Stimulated activated effector memory CD8-positive, alpha-beta T cell treated with anti-CD3 and anti-CD28 coated beads, Interleukin-12 subunit alpha, Interleukin-12 subunit beta, amount 100 ng/mL, for 72 hours (primary cell): Measurements from ENCODE around the gene TRMT112.

Experiments
- ATAC-seq: fragments of 150-1000 bp; cut with Tn5 transposase; 2 replicates; pipeline ENCODE4 v1.10.0; 2021
- DNase-seq, 2 donors: peaks; one replicate each; pipeline ENCODE4 v3.0.0; 2021 to 2022; ENCODE audit warnings: low spot score in 2 of 2
- H3K27ac Mint-ChIP-seq: one replicate; pipeline ENCODE4 v1.8.0; 2022; ENCODE audit warnings: mild to moderate bottlenecking, mixed read lengths
- H3K36me3 Mint-ChIP-seq: one replicate; pipeline ENCODE4 v1.8.0; 2022; ENCODE audit warnings: mild to moderate bottlenecking, mixed read lengths
- H3K4me1 Mint-ChIP-seq: one replicate; pipeline ENCODE4 v1.8.0; 2022; ENCODE audit warnings: mixed read lengths
- H3K4me3 Mint-ChIP-seq: one replicate; pipeline ENCODE4 v1.8.0; 2022; ENCODE audit warnings: mild to moderate bottlenecking, mixed read lengths
- H3K9me3 Mint-ChIP-seq: one replicate; pipeline ENCODE4 v1.8.0; 2022; ENCODE audit warnings: mixed read lengths

The TRMT112 gene

DNA sequence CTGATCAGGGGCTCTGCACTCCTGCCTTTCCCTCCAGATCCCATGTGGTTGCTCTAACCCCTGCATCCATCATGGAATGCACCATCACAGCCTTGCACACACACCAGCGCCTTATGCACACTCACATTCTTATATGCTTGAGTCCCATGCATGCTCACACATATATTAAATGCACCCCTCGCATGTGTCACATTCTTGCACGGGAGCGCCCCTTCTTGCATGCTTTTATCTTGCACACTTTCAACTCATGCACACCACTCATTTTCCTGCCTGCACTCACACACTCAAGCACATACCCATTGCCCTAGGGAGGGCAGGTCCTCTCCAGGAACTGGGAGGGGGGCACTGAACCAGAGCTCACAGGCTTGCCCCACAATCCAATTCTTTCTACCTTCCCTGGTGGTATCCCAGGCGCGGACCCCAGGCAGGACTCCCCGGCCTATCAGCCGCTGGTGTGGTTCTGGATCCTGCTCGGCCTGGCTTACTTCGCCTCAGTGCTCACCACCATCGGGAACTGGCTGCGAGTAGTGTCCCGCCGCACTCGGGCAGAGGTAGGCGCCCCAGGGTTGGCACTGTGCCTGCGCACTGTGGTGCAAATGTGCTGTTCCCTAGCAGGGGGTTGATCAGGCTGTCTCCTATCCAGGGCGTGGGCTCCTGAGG is 19.5 kb downstream of the TRMT112 start:
- ATAC-seq (no peak), DNase-seq (no peak)
- peaks cover 27% of the 10 kb centered on the region for H3K4me1 Mint-ChIP-seq
- no peak overlapping the region for H3K27ac Mint-ChIP-seq
- no peaks in the 10 kb centered on the region for H3K36me3 Mint-ChIP-seq
- H3K9me3 Mint-ChIP-seq, result no peaks in the 10 kb centered on the region
- H3K4me3 Mint-ChIP-seq, result no peak overlapping the region

DNA sequence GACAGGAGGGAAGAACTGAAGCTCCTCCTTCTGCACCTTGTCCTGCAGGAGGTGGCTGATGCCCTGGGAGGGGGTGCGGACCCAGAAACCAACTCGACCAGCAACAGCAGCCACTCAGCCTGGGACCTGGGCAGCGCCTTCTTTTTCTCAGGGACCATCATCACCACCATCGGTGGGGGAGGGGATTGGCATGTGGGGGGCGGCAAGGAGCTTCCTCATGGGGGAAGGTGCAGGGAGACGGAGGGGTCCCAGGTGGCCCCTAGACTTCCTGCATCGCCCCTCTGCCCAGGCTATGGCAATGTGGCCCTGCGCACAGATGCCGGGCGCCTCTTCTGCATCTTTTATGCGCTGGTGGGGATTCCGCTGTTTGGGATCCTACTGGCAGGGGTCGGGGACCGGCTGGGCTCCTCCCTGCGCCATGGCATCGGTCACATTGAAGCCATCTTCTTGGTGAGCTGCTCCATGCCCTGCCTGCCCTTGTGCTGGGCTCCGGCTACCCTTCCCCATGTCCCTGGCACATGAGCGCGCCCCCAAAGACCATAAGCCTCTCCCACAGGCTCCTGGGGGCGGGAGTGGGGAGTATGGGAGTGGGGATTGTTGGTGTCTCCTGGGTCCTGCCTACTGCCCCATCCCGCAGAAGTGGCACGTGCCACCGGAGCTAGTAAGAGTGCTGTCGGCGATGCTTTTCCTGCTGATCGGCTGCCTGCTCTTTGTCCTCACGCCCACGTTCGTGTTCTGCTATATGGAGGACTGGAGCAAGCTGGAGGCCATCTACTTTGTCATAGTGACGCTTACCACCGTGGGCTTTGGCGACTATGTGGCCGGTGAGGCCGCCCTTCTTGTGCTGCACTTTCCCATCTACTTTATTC is 20.3 kb downstream of the TRMT112 start:
- DNase-seq (no peak), ATAC-seq (no peak)
- H3K27ac Mint-ChIP-seq, result no peak overlapping the region
- no peaks in the 10 kb centered on the region for H3K9me3 Mint-ChIP-seq
- no peaks in the 10 kb centered on the region for H3K36me3 Mint-ChIP-seq
- peaks cover 32% of the 10 kb centered on the region for H3K4me1 Mint-ChIP-seq
- no peak overlapping the region for H3K4me3 Mint-ChIP-seq

DNA sequence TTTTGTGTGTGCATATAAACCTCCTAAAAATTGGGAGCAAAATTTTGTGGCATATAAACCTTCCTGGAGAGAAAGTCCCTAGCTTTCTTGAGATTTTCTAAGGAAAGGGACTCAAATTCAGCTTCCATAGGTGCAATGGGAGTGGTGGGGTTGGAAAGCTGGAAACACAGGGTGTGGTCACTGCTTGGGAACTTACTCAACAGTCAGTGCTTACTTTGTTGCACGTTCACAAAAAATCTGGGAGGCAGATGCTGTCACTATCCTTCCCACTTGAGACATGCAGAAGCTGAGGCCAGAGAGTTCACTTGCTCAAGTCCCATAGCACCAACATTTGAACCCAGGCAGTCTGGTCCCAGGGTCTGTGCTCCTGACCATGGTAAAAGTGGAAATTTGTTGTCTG is 21.1 kb downstream of the TRMT112 start:
- H3K4me1 Mint-ChIP-seq, result peaks cover 32% of the 10 kb centered on the region
- H3K27ac Mint-ChIP-seq, result no peak overlapping the region
- no peaks in the 10 kb centered on the region for H3K36me3 Mint-ChIP-seq
- ATAC-seq (no peak), DNase-seq (no peak)
- no peaks in the 10 kb centered on the region for H3K9me3 Mint-ChIP-seq
- no peak overlapping the region for H3K4me3 Mint-ChIP-seq

GRCh38 chr11:64295760-64296159 is 21.6 kb downstream of the TRMT112 start:
- Mint-ChIP-seq H3K27ac (no peak overlapping the region), H3K4me1 (peaks cover 33% of the 10 kb centered on the region), H3K9me3 (no peaks in the 10 kb centered on the region), H3K4me3 (no peak overlapping the region), H3K36me3 (peaks cover 2% of the 10 kb centered on the region)
- DNase-seq (no peak), ATAC-seq (no peak)

DNA sequence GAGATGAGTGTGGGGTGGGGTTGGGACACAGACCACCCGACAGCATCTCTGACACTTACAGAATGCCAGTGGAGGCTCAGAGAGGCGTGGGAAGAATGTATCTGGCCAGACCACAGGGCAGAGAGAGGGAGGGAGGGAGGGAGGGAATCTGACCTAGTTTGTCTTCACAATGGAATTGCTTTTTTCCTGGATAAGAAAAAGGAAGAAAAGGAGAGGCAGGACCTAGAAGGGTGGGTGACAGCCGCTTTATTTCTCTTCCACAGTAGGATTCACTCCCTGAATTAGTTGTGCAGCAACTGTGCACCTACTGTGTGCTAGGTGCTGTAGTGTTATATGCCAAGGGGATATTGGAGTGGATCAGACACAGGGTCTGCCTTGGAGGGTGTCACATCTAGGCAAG is 22.6 kb downstream of the TRMT112 start:
- H3K4me1 Mint-ChIP-seq, result peaks cover 26% of the 10 kb centered on the region
- no peak overlapping the region for H3K27ac Mint-ChIP-seq
- H3K4me3 Mint-ChIP-seq, result no peak overlapping the region
- ATAC-seq, result no peak
- H3K36me3 Mint-ChIP-seq, result peaks cover 5% of the 10 kb centered on the region
- H3K9me3 Mint-ChIP-seq, result no peaks in the 10 kb centered on the region
- no peak for DNase-seq

DNA sequence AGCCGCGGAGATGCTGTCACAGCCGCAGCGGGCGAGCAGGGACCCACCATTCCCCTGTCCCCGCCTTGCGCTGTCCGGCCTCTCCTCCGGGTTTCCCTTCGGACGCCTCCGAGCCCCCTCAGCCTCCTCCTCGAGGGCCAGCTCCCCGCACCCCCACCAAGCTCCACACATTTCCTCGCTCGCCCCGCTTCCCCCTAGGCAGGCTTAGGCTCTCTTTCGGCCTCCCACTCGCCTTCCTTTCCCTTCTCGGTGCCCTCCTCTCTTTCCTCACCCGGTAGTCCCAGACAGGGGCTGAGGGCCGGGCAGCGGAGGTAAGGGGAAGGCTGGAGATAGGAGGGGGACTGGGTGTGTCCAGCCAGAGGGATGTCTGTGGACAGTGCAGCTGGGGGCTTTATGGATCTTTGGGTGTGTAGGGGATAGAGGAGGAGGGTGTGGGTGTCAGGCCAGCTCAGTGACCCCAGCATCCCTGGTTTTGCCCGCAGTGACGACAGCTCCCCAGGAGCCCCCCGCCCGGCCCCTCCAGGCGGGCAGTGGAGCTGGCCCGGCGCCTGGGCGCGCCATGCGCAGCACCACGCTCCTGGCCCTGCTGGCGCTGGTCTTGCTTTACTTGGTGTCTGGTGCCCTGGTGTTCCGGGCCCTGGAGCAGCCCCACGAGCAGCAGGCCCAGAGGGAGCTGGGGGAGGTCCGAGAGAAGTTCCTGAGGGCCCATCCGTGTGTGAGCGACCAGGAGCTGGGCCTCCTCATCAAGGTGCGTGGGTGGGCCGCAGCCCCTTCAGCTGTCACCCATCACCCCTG is 24.7 kb downstream of the TRMT112 start:
- H3K9me3 Mint-ChIP-seq, result no peaks in the 10 kb centered on the region
- DNase-seq, result no peak
- H3K4me1 Mint-ChIP-seq, result peaks cover 16% of the 10 kb centered on the region
- peak; percentile 9 for ATAC-seq
- H3K27ac Mint-ChIP-seq, result no peak overlapping the region
- H3K36me3 Mint-ChIP-seq, result peaks cover 5% of the 10 kb centered on the region
- H3K4me3 Mint-ChIP-seq, result peak overlapping the region; percentile 64

- Mint-ChIP-seq H3K36me3 (peaks cover 6% of the 10 kb centered on the region), H3K4me3 (peak overlapping the region; percentile 64), H3K9me3 (no peaks in the 10 kb centered on the region), H3K4me1 (peaks cover 13% of the 10 kb centered on the region), H3K27ac (no peak overlapping the region)
- DNase-seq (no peak), ATAC-seq (peak; percentile 44)
These were observed 25.5 kb downstream of the TRMT112 start for GRCh38 chr11:64291752-64292459.

GRCh38 chr11:64291262-64291751 is 26.1 kb downstream of the TRMT112 start, which contains the start of gene KCNK4:
Gene KCNK4 (plus strand): TSS chr11:64291302. CDS start chr11:64293019, 1,717 bp downstream.
- Mint-ChIP-seq H3K36me3 (peaks cover 11% of the 10 kb centered on the region), H3K4me1 (peaks cover 19% of the 10 kb centered on the region), H3K9me3 (no peaks in the 10 kb centered on the region), H3K27ac (no peak within 1 kb of the TSS), H3K4me3 (peak within 1 kb of the TSS; percentile 71)
- ATAC-seq, result no peak
- DNase-seq, result no peak

- Mint-ChIP-seq H3K36me3 (peaks cover 14% of the 10 kb centered on the region), H3K4me3 (peak overlapping the region; percentile 71), H3K9me3 (no peaks in the 10 kb centered on the region), H3K27ac (no peak overlapping the region), H3K4me1 (peaks cover 21% of the 10 kb centered on the region)
- no peak for ATAC-seq
- DNase-seq, result no peak
These were observed 26.8 kb downstream of the TRMT112 start for GRCh38 chr11:64290352-64291261.

- no peak for DNase-seq
- H3K4me1 Mint-ChIP-seq, result peaks cover 21% of the 10 kb centered on the region
- H3K27ac Mint-ChIP-seq, result no peak overlapping the region
- no peak for ATAC-seq
- no peak overlapping the region for H3K4me3 Mint-ChIP-seq
- peaks cover 20% of the 10 kb centered on the region for H3K36me3 Mint-ChIP-seq
- no peaks in the 10 kb centered on the region for H3K9me3 Mint-ChIP-seq
These were observed 28.3 kb downstream of the TRMT112 start for GRCh38 chr11:64289002-64289564.

GRCh38 chr11:64288353-64288750 is 29.0 kb downstream of the TRMT112 start:
- H3K9me3 Mint-ChIP-seq, result no peaks in the 10 kb centered on the region
- no peak overlapping the region for H3K27ac Mint-ChIP-seq
- peaks cover 20% of the 10 kb centered on the region for H3K36me3 Mint-ChIP-seq
- peaks cover 27% of the 10 kb centered on the region for H3K4me1 Mint-ChIP-seq
- H3K4me3 Mint-ChIP-seq, result no peak overlapping the region
- DNase-seq (no peak), ATAC-seq (no peak)

DNA sequence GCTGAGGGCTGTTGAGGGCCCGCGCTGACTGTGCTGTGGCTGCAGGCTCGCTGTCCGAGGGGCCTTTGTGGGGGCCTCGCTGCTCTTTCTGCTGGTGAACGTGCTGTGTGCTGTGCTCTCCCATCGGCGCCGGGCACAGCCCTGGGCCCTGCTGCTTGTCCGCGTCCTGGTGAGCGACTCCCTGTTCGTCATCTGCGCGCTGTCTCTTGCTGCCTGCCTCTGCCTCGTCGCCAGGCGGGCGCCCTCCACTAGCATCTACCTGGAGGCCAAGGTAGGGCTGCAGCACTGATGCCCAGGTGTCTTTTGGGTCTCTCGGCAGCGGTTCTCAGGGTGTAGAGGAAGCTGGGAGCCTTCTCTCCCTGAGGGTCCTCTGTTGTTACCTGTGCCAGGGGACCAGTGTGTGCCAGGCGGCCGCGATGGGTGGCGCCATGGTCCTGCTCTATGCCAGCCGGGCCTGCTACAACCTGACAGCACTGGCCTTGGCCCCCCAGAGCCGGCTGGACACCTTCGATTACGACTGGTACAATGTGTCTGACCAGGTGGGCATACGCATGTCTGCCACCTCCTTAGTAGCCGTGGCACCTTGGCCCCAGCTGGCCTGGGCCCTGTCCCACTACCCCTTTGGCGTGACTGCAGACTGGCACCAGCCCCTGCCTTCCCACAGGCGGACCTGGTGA is 29.5 kb downstream of the TRMT112 start:
- Mint-ChIP-seq H3K27ac (no peak overlapping the region), H3K4me1 (peaks cover 32% of the 10 kb centered on the region), H3K36me3 (peaks cover 20% of the 10 kb centered on the region)

GRCh38 chr11:64286801-64287159 is 30.6 kb downstream of the TRMT112 start:
- Mint-ChIP-seq H3K9me3 (no peaks in the 10 kb centered on the region), H3K4me3 (peak overlapping the region; percentile 74), H3K4me1 (peaks cover 33% of the 10 kb centered on the region), H3K36me3 (peaks cover 25% of the 10 kb centered on the region), H3K27ac (peak overlapping the region; percentile 85)
- ATAC-seq (no peak), DNase-seq (no peak)

More for the DNA sequence above, 29.5 kb downstream of the TRMT112 start:
- no peak overlapping the region for H3K4me3 Mint-ChIP-seq
- ATAC-seq (no peak), DNase-seq (no peak)
- no peaks in the 10 kb centered on the region for H3K9me3 Mint-ChIP-seq
